ENCODE results near the gene MPO.

The MPO gene

GRCh38 chr17:58233543-58233942 is 47.2 kb downstream of the MPO start:
- no peak for DNase-seq (ENCODE audit: low read depth in 3 of 3)

GRCh38 chr17:58232707-58233156 is 48.0 kb downstream of the MPO start:
- DNase-seq (ENCODE audit: low read depth in 3 of 3), result peak in 1 of 3 experiments; percentile 27

- no peak for DNase-seq (ENCODE audit: low read depth in 3 of 3)
Measured at GRCh38 chr17:58231641-58232040, 49.1 kb downstream of the MPO start.

DNA sequence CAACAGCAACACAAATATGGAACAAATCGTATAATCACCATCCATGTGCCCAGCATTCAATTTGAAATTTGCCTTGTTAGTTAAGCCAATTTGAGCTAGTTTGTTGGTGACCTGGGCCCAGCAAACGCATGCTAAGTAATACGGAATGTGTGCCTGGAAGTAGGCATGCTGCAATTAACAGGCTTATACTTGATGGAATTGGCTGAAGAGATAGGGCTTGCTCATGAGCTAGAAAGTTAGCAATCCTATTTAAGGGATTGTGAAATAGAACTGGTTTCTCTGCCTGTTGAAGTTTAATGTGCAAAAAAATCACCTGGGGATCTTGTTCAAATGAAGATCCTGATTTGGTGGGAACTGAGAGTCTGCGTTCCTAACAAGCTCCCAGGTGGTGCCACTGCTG is 50.9 kb downstream of the MPO start:
- no peak for DNase-seq (ENCODE audit: low read depth in 3 of 3)

GRCh38 chr17:58229384-58229783 is 51.4 kb downstream of the MPO start:
- no peak for DNase-seq (ENCODE audit: low read depth in 3 of 3)

DNA sequence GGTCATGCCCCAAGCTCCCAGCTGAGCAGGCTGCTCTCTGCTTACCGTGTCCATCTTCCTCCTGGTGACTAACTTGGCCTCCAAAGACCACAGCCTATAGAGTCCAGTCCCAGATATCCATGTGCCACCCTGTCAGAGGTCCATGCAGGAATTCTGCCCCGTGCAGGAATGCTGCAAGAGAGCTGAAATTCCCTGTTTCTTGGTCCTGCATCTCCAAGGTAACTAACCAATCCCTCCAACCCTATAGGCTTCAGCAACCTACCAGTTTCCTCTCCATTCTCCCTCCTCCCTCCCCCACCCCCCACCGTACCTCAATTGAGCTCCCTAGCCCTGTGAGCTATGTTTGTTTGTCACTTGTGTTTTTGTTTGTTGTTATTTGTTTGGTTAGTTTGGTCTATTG is 52.1 kb downstream of the MPO start:
- DNase-seq (ENCODE audit: low read depth in 3 of 3), result no peak

DNA sequence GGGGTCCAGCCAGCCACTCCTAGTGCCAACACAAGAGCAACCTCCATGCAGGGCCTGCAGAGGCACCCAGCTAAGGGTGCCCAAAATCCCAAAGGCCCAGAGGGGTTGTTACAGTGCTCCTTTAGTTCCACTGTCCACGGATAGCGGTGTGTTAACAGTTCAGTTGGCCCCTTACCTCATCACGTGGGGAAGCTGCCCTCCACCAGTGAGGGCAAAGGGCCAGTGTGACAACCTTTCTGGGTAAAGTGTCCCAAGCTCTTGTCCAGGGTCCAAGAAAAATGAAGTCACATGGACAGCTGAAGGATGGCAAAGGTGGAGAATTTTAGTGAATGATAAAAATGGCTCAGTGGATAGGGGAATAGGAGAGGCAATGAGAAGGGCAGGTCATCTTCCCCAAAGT is 53.0 kb downstream of the MPO start:
- no peak for DNase-seq (ENCODE audit: low read depth in 3 of 3)

- no peak for DNase-seq (ENCODE audit: low read depth in 3 of 3)
Measured at GRCh38 chr17:58224315-58224714, 56.4 kb downstream of the MPO start.
